Heart left ventricle (tissue), 16 donors: ENCODE results near the gene CPNE2. TPM values are rescaled to one million over a fixed set of nuclear protein-coding genes. Genes with fewer than 3 reads are reported as not detected.

ENCODE experiments used
- ATAC-seq, 4 donors: fragments of 200-7000 bp; cut with Tn5 transposase; one replicate each; pipeline ENCODE4 v1.9.1; 2020 to 2022; ENCODE audit warnings: moderate library complexity in 4 of 4, mild to moderate bottlenecking in 3 of 4, moderate number of reproducible peaks in 1 of 4
- DNase-seq, 5 donors: peaks; one replicate each; pipeline ENCODE4 v3.0.0-alpha.2; 2020
- H3K27ac ChIP-seq, 12 donors: fragments of 200-600 bp; sonication (generic) in 4 of 12; one replicate each; pipeline versions ENCODE4 v1.5.0 to v1.8.0; 2016 to 2022; ENCODE audit warnings: mild to moderate bottlenecking in 2 of 12
- H3K27me3 ChIP-seq, 9 donors: fragments of 200-600 bp; sonication (generic) in 2 of 9; one replicate each; pipeline versions ENCODE4 v1.5.1 to v1.8.0; 2016 to 2022; ENCODE audit warnings: mild to moderate bottlenecking in 3 of 9
- H3K36me3 ChIP-seq, 9 donors: fragments of 200-600 bp; sonication (generic) in 2 of 9; one replicate each; pipeline versions ENCODE4 v1.5.0 to v1.8.0; 2018 to 2022; ENCODE audit warnings: mild to moderate bottlenecking in 2 of 9
- H3K4me1 ChIP-seq, 12 donors: fragments of 200-600 bp; sonication (generic) in 4 of 12; one replicate each; pipeline versions ENCODE4 v1.5.0 to v1.8.0; 2016 to 2022; ENCODE audit warnings: mild to moderate bottlenecking in 3 of 12
- H3K4me3 ChIP-seq, 12 donors: fragments of 200-600 bp; sonication (generic) in 4 of 12; one replicate each; pipeline versions ENCODE4 v1.5.0 to v1.8.0; 2017 to 2022; ENCODE audit warnings: mild to moderate bottlenecking in 9 of 12, moderate library complexity in 4 of 12
- H3K9me3 ChIP-seq, 12 donors: fragments of 200-600 bp; sonication (generic) in 4 of 12; one replicate each; pipeline versions ENCODE4 v1.5.0 to v1.8.0; 2016 to 2022; ENCODE audit warnings: mild to moderate bottlenecking in 1 of 12
- CTCF ChIP-seq, 12 donors: fragments of 200-600 bp; sonication (generic) in 4 of 12; IDR thresholded peaks; one replicate each; pipeline versions ENCODE4 v1.5.0 to v1.8.0; 2018 to 2022; ENCODE audit warnings: antibody characterized with exemption in 12 of 12, mild to moderate bottlenecking in 5 of 12
- POLR2A ChIP-seq, 2 donors: fragments of 450-650 bp; IDR thresholded peaks; one replicate each; pipeline ENCODE4 v1.6.1; 2017; ENCODE audit warnings: antibody characterized with exemption in 2 of 2, mild to moderate bottlenecking in 2 of 2, moderate library complexity in 2 of 2
- WGBS, 4 donors: extraction: QIAGEN DNeasy Blood & Tissue Kit in 2 of 4; methylation state at CpG; one replicate each; pipeline versions ENCODE4 v1.1.5 to v1.1.7; 2013 to 2018; 5-methylcytosine and 5-hydroxymethylcytosine counted together
- intact Hi-C, 10 donors: fragments of 100-400 bp; cut with DNase I; formaldehyde crosslinking; loops; one replicate each; pipeline versions ENCODE4 v1.11.1 to v1.14.2; 2022
- polyA plus RNA-seq, 2 donors: library from polyadenylated mRNA; stranded (reverse); fragments of 200-250 nt; gene quantifications; one replicate each; pipeline ENCODE4 v1.2.3, GENCODE V29; 2013
- total RNA-seq, 9 donors: library from RNA; depleted of rRNA in 2 of 9; stranded (reverse); fragments of >200 nt in 2 of 9; fragmentation: NEBNext Ultra II Directional in 3 of 9; extraction: Animal tissue kit (Norgen Biotek cat#: 25700) in 3 of 9; gene quantifications; one replicate each; pipeline versions ENCODE4 v1.1.0 to v1.2.4, GENCODE V29; 2016 to 2023
- donor health status: ischemic (EF 13 %, LVEDD 7.1; RV severe dilation, severe dysfunction).
- donor health status: healthy with polysubstance abuse.
- donor health status: DM: no; HTN: yes; CAD: no.
- donor health status: DM: no; HTN: no; CAD: no.
- donor health status: ischemic (EF 25% LVEDD 6.9; RV normal size, moderate dysfunction).
- donor health status: ischemic (EF 25% LVEDD 5.7; RV mildly dilated, moderate dysfunction).
- donor health status: healthy.
- donor health status: DM: yes; HTN: yes; CAD: no.
- donor health status: ischemic (EF 35%, LVEDD 5.7; RV mildly dilated, moderate dysfunction).
- donor health status: nonischemic (EF 11% LVEDD 7.7; RV severe dilation, severe dysfunction).
- donor health status: DM: yes; HTN: yes; CAD: no.
- donor health status: PGD.
- donor health status: ischemic (EF 29% LVEDD 5.4; RV normal size, mild dysfunction).
- donor health status: nonischemic (EF 23%, LVEDD 6.1; RV moderate dilation, normal function).

CPNE2 gene
- total and polyA plus RNA-seq, 11 donors = 7.2 to 23.6 (median 14.0) TPM

GRCh38 chr16:57147381-57148221, 55.2 kb downstream of the CPNE2 start:
- DNase-seq = peak in 3 of 5 donors; percentile 43 to 65 (median 47)
- Histone ChIP-seq H3K9me3 (no peaks in the 10 kb centered on the region), H3K36me3 (peaks cover 0 to 33% (median 8%) of the 10 kb centered on the region in 9 donors), H3K27ac (peak overlapping the region in 11 of 12 donors; percentile 27 to 89 (median 68)), H3K4me3 (peak overlapping the region in 1 of 12 donors; percentile 6), H3K27me3 (no peaks in the 10 kb centered on the region), H3K4me1 (peaks cover 10 to 87% (median 58%) of the 10 kb centered on the region in 12 donors)
- peak in 3 of 4 donors; percentile 20 to 71 (median 33) for ATAC-seq
- whole genome bisulfite sequencing, 4 donors = 39 to 48% (median 47%) methylated on average over 14 of the region's 14 CpGs
- TF ChIP-seq CTCF (IDR thresholded peaks at IDR 0.05) (no peak), POLR2A (IDR thresholded peaks at IDR 0.05) (no peak)
- intact Hi-C loops = loop anchor here in 5 of 10 donors (5.0 to 10.0 kb wide), 3 partner anchors 50 to 55 kb away; partner anchors contain the start of gene CPNE2 (in 4 of the 5)

- Histone ChIP-seq H3K27me3 (no peaks in the 10 kb centered on the region), H3K4me3 (peak overlapping the region in 1 of 12 donors; percentile 6), H3K27ac (peak overlapping the region in 11 of 12 donors; percentile 27 to 89 (median 68)), H3K9me3 (no peaks in the 10 kb centered on the region), H3K36me3 (peaks cover 0 to 42% (median 17%) of the 10 kb centered on the region in 9 donors), H3K4me1 (peaks cover 10 to 79% (median 53%) of the 10 kb centered on the region in 12 donors)
- intact Hi-C loops = loop anchor here in 5 of 10 donors (5.0 to 10.0 kb wide), 3 partner anchors 51 to 56 kb away; partner anchors contain the start of gene CPNE2 (in 4 of the 5)
- DNase-seq (no peak), ATAC-seq (no peak)
- WGBS, 4 donors = 93 to 97% (median 95%) methylated on average over 6 of the region's 6 CpGs
- no peak for TF ChIP-seq CTCF (IDR thresholded peaks at IDR 0.05)
- TF ChIP-seq POLR2A (IDR thresholded peaks at IDR 0.05) = no peak
Measured at GRCh38 chr16:57148481-57148880, 56.1 kb downstream of the CPNE2 start.

- H3K4me3 ChIP-seq = no peak overlapping the region
- H3K36me3 ChIP-seq = peaks cover 0 to 51% (median 26%) of the 10 kb centered on the region in 9 donors
- H3K4me1 ChIP-seq = peaks cover 7 to 70% (median 44%) of the 10 kb centered on the region in 12 donors
- H3K27ac ChIP-seq = peak overlapping the region in 7 of 12 donors; percentile 55 to 89 (median 75)
- no peaks in the 10 kb centered on the region for H3K27me3 ChIP-seq
- ATAC-seq (no peak), DNase-seq (no peak)
- intact Hi-C loops = loop anchor here in 5 of 10 donors (5.0 to 10.0 kb wide), 3 partner anchors 52 to 57 kb away; partner anchors contain the start of gene CPNE2 (in 4 of the 5)
- 93 to 97% (median 97%) methylated on average over 10 of the region's 10 CpGs for WGBS, 4 donors
- H3K9me3 ChIP-seq = no peaks in the 10 kb centered on the region
- TF ChIP-seq CTCF (IDR thresholded peaks at IDR 0.05) (no peak), POLR2A (IDR thresholded peaks at IDR 0.05) (no peak)
Measured at GRCh38 chr16:57149391-57149790, 57.0 kb downstream of the CPNE2 start.
